ENCODE measurements around the gene VTI1A. TPM values are rescaled to one million over a fixed set of nuclear protein-coding genes. Genes with fewer than 3 reads are reported as not detected.
A peak's percentile ranks its signal among the peaks of the same experiment; 100 is the strongest.

Gene VTI1A
- total and polyA plus RNA-seq, 2 of the 4 experiments (the other 2 are of a cell fraction): 9.7 to 24.9 TPM

- no peak overlapping the region for H3K14ac ChIP-seq (replicated peaks; ENCODE audit: low read depth, low read length)
- no peaks in the 10 kb centered on the region for H3K27me3 ChIP-seq (ENCODE audit: control insufficient read depth, insufficient read depth, low read length)
- H3K79me1 ChIP-seq (ENCODE audit: low read depth in 1 of 2, low read length in 2 of 2): no peaks in the 10 kb centered on the region
- no peak overlapping the region for H2AK5ac ChIP-seq (ENCODE audit: low read depth, low read length)
- in situ Hi-C loops (cut with MboI; ENCODE audit: low sequenced_read_pairs): no loop called here
- no TSS peak for BruUV-seq (replicated peaks)
- H2BK5ac ChIP-seq (ENCODE audit: low read depth, low read length, poor library complexity, severe bottlenecking): no peak overlapping the region
- H2BK20ac ChIP-seq (ENCODE audit: low read depth, low read length): no peak overlapping the region
- H2BK15ac ChIP-seq (ENCODE audit: low read depth, low read length): no peak overlapping the region
- ATAC-seq (ENCODE audit: low read depth) (no peak), DNase-seq (no peak)
- no peaks in the 10 kb centered on the region for H4K20me1 ChIP-seq (ENCODE audit: insufficient read depth, low read length)
- TF ChIP-seq CEBPB (IDR thresholded peaks at IDR 0.05; ENCODE audit: low read depth, low read length) (peak; percentile 84), RAD21 (IDR thresholded peaks at IDR 0.05; ENCODE audit: low read length) (no peak)
- no peak overlapping the region for H3K9ac ChIP-seq (ENCODE audit: low read depth, low read length)
- no peak overlapping the region for H4K91ac ChIP-seq (ENCODE audit: insufficient read depth, low read depth, low read length)
- no peak overlapping the region for H3K23ac ChIP-seq (ENCODE audit: low read depth, low read length)
- CTCF ChIA-PET: no interaction called here
- no peaks in the 10 kb centered on the region for H3K9me1 ChIP-seq (ENCODE audit: insufficient read depth, low read length)
- H3K4me1 ChIP-seq (ENCODE audit: control insufficient read depth, insufficient read depth, low read length): peaks cover 6% of the 10 kb centered on the region
- H3K4ac ChIP-seq (ENCODE audit: low read depth, low read length): no peak overlapping the region
- H4K8ac ChIP-seq (ENCODE audit: low read depth in 2 of 2, low read length in 2 of 2): no peak overlapping the region
- H4K5ac ChIP-seq (ENCODE audit: low read depth, low read length): no peak overlapping the region
- H3K27ac ChIP-seq (ENCODE audit: insufficient read depth, low read length): no peak overlapping the region
- dilution Hi-C loops (cut with HindIII; ENCODE audit: low sequenced_read_pairs, unreplicated experiment): no loop called here
- H2AFZ ChIP-seq (replicated peaks; ENCODE audit: low read length, poor library complexity): no peak overlapping the region
- POLR2A ChIA-PET (ENCODE audit: unreplicated experiment): no interaction called here
- H3K4me2 ChIP-seq (ENCODE audit: low read depth, low read length): no peak overlapping the region
- 100% methylated on average over 1 of the region's 6 CpGs; no CpG with 5 or more reads in 1 of the 2 experiments for WGBS, 2 experiments (ENCODE audit: extremely low coverage in 2 of 2, insufficient read length in 1 of 2)
- H3K36me3 ChIP-seq (ENCODE audit: control insufficient read depth, insufficient read depth, low read length): no peaks in the 10 kb centered on the region
- H3K56ac ChIP-seq (ENCODE audit: extremely low read depth, insufficient read depth, low read length): no peak overlapping the region
- H3K18ac ChIP-seq (ENCODE audit: low read depth, low read length): no peak overlapping the region
- no peak overlapping the region for H3K4me3 ChIP-seq (ENCODE audit: insufficient read depth, low read depth, low read length)
- intact Hi-C loops (cut with micrococcal nuclease): no loop called here
- H2BK120ac ChIP-seq (ENCODE audit: low read depth, low read length): no peak overlapping the region
- H3K9me3 ChIP-seq (ENCODE audit: control insufficient read depth, insufficient read depth, low read length): no peaks in the 10 kb centered on the region
- no peak overlapping the region for H2AK9ac ChIP-seq (replicated peaks; ENCODE audit: low read depth, low read length, poor library complexity)
Observed at GRCh38 chr10:112750427-112751167, 303.6 kb downstream of the VTI1A start.

Data from IMR-90 (cell line).